ENCODE data around the gene MEOX1.

MEOX1 gene

GRCh38 chr17:43652124-43652480, 9.6 kb downstream of the MEOX1 start:
- Histone ChIP-seq H3K27me3 (ENCODE audit: insufficient read depth, low read depth) (peaks cover 4% of the 10 kb centered on the region; the same call in 1 of the 2 replicates), H3K79me2 (ENCODE audit: insufficient read depth, low read depth) (no peaks in the 10 kb centered on the region), H3K4me1 (ENCODE audit: low read depth, poor library complexity, severe bottlenecking) (peaks cover 22% of the 10 kb centered on the region), H3K27ac (no peak overlapping the region), H3K9ac (no peak overlapping the region), H3K4me2 (no peak overlapping the region), H2AFZ (ENCODE audit: low read depth) (no peak overlapping the region), H4K20me1 (ENCODE audit: insufficient read depth) (no peaks in the 10 kb centered on the region), H3K4me3 (IDR thresholded peaks at IDR 0.05; ENCODE audit: insufficient read depth, low read depth, low read length) (no peak overlapping the region), H3K36me3 (ENCODE audit: insufficient read depth) (no peaks in the 10 kb centered on the region)
- TF ChIP-seq CTCF (conservative IDR thresholded peaks at IDR 0.05; ENCODE audit: low read depth, low read length): no peak

- Histone ChIP-seq H3K9ac (no peak overlapping the region), H3K36me3 (ENCODE audit: insufficient read depth) (no peaks in the 10 kb centered on the region), H2AFZ (ENCODE audit: low read depth) (no peak overlapping the region), H4K20me1 (ENCODE audit: insufficient read depth) (no peaks in the 10 kb centered on the region), H3K4me3 (IDR thresholded peaks at IDR 0.05; ENCODE audit: insufficient read depth, low read depth, low read length) (no peak overlapping the region), H3K4me2 (no peak overlapping the region), H3K4me1 (ENCODE audit: low read depth, poor library complexity, severe bottlenecking) (peaks cover 7% of the 10 kb centered on the region), H3K27me3 (ENCODE audit: insufficient read depth, low read depth) (no peaks in the 10 kb centered on the region; the same call in 1 of the 2 replicates), H3K79me2 (ENCODE audit: insufficient read depth, low read depth) (no peaks in the 10 kb centered on the region), H3K27ac (no peak overlapping the region)
- TF ChIP-seq CTCF (conservative IDR thresholded peaks at IDR 0.05; ENCODE audit: low read depth, low read length): no peak
Measured at GRCh38 chr17:43650471-43650870, 11.3 kb downstream of the MEOX1 start.

- Histone ChIP-seq H3K4me1 (ENCODE audit: low read depth, poor library complexity, severe bottlenecking) (no peaks in the 10 kb centered on the region), H3K27me3 (ENCODE audit: insufficient read depth, low read depth) (peaks cover 4% of the 10 kb centered on the region; the same call in 1 of the 2 replicates)
Measured at GRCh38 chr17:43648916-43649315, 12.8 kb downstream of the MEOX1 start.

GRCh38 chr17:43645765-43646481, 15.8 kb downstream of the MEOX1 start:
- no peak overlapping the region for H3K4me2 ChIP-seq
- no peak for TF ChIP-seq CTCF (conservative IDR thresholded peaks at IDR 0.05; ENCODE audit: low read depth, low read length)
- no peak overlapping the region for H2AFZ ChIP-seq (ENCODE audit: low read depth)
- H4K20me1 ChIP-seq (ENCODE audit: insufficient read depth): no peaks in the 10 kb centered on the region
- H3K4me3 ChIP-seq (IDR thresholded peaks at IDR 0.05; ENCODE audit: insufficient read depth, low read depth, low read length): no peak overlapping the region
- no peak overlapping the region for H3K27ac ChIP-seq
- H3K36me3 ChIP-seq (ENCODE audit: insufficient read depth): no peaks in the 10 kb centered on the region
- no peaks in the 10 kb centered on the region for H3K4me1 ChIP-seq (ENCODE audit: low read depth, poor library complexity, severe bottlenecking)
- H3K79me2 ChIP-seq (ENCODE audit: insufficient read depth, low read depth): no peaks in the 10 kb centered on the region
- peaks cover 6% of the 10 kb centered on the region; the same call in 1 of the 2 replicates for H3K27me3 ChIP-seq (ENCODE audit: insufficient read depth, low read depth)
- H3K9ac ChIP-seq: no peak overlapping the region

More at GRCh38 chr17:43648916-43649315, 12.8 kb downstream of the MEOX1 start:
- H3K4me2 ChIP-seq: no peak overlapping the region
- no peaks in the 10 kb centered on the region for H3K79me2 ChIP-seq (ENCODE audit: insufficient read depth, low read depth)
- H3K36me3 ChIP-seq (ENCODE audit: insufficient read depth): no peaks in the 10 kb centered on the region
- H3K27ac ChIP-seq: no peak overlapping the region
- TF ChIP-seq CTCF (conservative IDR thresholded peaks at IDR 0.05; ENCODE audit: low read depth, low read length): no peak
- no peak overlapping the region for H2AFZ ChIP-seq (ENCODE audit: low read depth)
- no peaks in the 10 kb centered on the region for H4K20me1 ChIP-seq (ENCODE audit: insufficient read depth)
- H3K4me3 ChIP-seq (IDR thresholded peaks at IDR 0.05; ENCODE audit: insufficient read depth, low read depth, low read length): no peak overlapping the region
- H3K9ac ChIP-seq: no peak overlapping the region
